ENCODE measurements around the gene MTRFR. TPM values are rescaled to one million over a fixed set of nuclear protein-coding genes. Genes with fewer than 3 reads are reported as not detected.
A peak's percentile ranks its signal among the peaks of the same experiment; 100 is the strongest.

Gene MTRFR
- total RNA-seq, 1 experiment from 2014 or later, result 21.0 TPM

GRCh38 chr12:123264642-123265041 lies 31.4 kb downstream of the MTRFR start:
- DNase-seq, result peak in 1 of 2 experiments; percentile 24

GRCh38 chr12:123265851-123266678 lies 32.8 kb downstream of the MTRFR start:
- H3K9me3 ChIP-seq, result no peaks in the 10 kb centered on the region
- DNase-seq, result no peak
- POLR2A ChIA-PET, result no interaction called here
- intact Hi-C loops (cut with micrococcal nuclease; ENCODE audit: unreplicated experiment), result no loop called here
- CTCF ChIA-PET, result no interaction called here
- Mint-ChIP-seq H3K27me3 (ENCODE audit: insufficient read depth, unreplicated experiment) (no peaks in the 10 kb centered on the region), H3K9me3 (ENCODE audit: unreplicated experiment) (no peaks in the 10 kb centered on the region), H3K27ac (ENCODE audit: unreplicated experiment) (no peak overlapping the region), H3K4me3 (ENCODE audit: unreplicated experiment) (no peak overlapping the region), H3K36me3 (ENCODE audit: insufficient read depth, unreplicated experiment) (peaks cover 65% of the 10 kb centered on the region), H3K4me1 (ENCODE audit: low read depth, unreplicated experiment) (no peaks in the 10 kb centered on the region)
- H3K4me3 ChIP-seq (ENCODE audit: low read depth, low read length), result no peak overlapping the region
- TF ChIP-seq CTCF (IDR thresholded peaks at IDR 0.05; ENCODE audit: insufficient read depth in 1 of 2, low read depth in 1 of 2, low read length in 1 of 2, severe bottlenecking in 1 of 2, unreplicated experiment in 1 of 2), result no peak
- peaks cover 1% of the 10 kb centered on the region; the same call in 1 of the 2 replicates for H3K36me3 ChIP-seq (ENCODE audit: control insufficient read depth, insufficient read depth, low read length)
- no peaks in the 10 kb centered on the region for H3K27me3 ChIP-seq (replicated peaks; ENCODE audit: control insufficient read depth, insufficient read depth, low read length)
- 0 out of 2 replicates have a peak, but pooled peaks cover 5% of the 10 kb centered on the region for H3K4me1 ChIP-seq
- BruUV-seq (replicated peaks), result no TSS peak

More at GRCh38 chr12:123264642-123265041, 31.4 kb downstream of the MTRFR start:
- Histone ChIP-seq H3K9me3 (no peaks in the 10 kb centered on the region), H3K36me3 (ENCODE audit: control insufficient read depth, insufficient read depth, low read length) (peaks cover 1% of the 10 kb centered on the region; the same call in 1 of the 2 replicates), H3K4me3 (ENCODE audit: low read depth, low read length) (no peak overlapping the region), H3K4me1 (no peaks in the 10 kb centered on the region), H3K27me3 (replicated peaks; ENCODE audit: control insufficient read depth, insufficient read depth, low read length) (no peaks in the 10 kb centered on the region)
- no TSS peak for BruUV-seq (replicated peaks)
- Mint-ChIP-seq H3K9me3 (ENCODE audit: unreplicated experiment) (no peaks in the 10 kb centered on the region), H3K4me3 (ENCODE audit: unreplicated experiment) (no peak overlapping the region), H3K36me3 (ENCODE audit: insufficient read depth, unreplicated experiment) (peaks cover 79% of the 10 kb centered on the region), H3K27ac (ENCODE audit: unreplicated experiment) (no peak overlapping the region), H3K27me3 (ENCODE audit: insufficient read depth, unreplicated experiment) (no peaks in the 10 kb centered on the region), H3K4me1 (ENCODE audit: low read depth, unreplicated experiment) (no peaks in the 10 kb centered on the region)
- ChIA-PET POLR2A (no interaction called here), CTCF (interaction anchor here (0.9 to 1.1 kb wide), 3 partner anchors 11 to 194 kb away, joined by 3 to 5 read pairs (median 4); partner anchors contain the start of gene SNRNP35)
- intact Hi-C loops (cut with micrococcal nuclease; ENCODE audit: unreplicated experiment), result no loop called here
- TF ChIP-seq CTCF (IDR thresholded peaks at IDR 0.05; ENCODE audit: insufficient read depth in 1 of 2, low read depth in 1 of 2, low read length in 1 of 2, severe bottlenecking in 1 of 2, unreplicated experiment in 1 of 2), result peak; percentile 7 to 37

DNA sequence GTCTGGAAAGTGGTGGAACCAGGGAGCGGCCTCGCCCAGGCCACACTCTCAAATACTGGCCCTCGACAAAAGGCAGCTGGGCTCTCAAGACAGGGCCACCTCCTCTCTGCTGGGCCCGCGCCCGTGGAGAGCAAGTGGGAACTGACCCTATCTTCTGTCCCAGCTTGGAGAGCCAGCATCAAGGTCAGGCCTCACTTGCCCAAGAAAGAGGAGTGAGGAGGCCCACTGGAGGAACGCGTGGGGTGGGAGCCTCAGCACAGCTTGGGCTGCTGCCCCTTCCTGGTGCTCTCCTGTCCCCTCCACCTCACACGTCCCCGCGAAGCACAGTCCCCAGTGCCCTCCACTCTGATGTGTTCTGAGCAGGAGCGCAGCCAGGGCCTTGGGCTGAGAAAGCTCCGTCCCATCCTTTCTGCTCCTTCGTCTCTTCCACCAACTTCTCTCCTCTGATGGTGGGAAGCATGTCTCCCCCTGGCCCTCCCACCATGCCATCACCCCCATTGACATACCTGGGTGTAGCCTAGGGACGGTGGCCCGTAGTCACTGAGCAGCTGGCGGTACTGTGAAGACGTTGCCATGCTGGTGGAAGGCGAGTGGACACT lies 33.5 kb downstream of the MTRFR start:
- TF ChIP-seq CTCF (IDR thresholded peaks at IDR 0.05; ENCODE audit: insufficient read depth in 1 of 2, low read depth in 1 of 2, low read length in 1 of 2, severe bottlenecking in 1 of 2, unreplicated experiment in 1 of 2), result no peak
- no TSS peak for BruUV-seq (replicated peaks)
- POLR2A ChIA-PET, result no interaction called here
- Mint-ChIP-seq H3K27ac (ENCODE audit: unreplicated experiment) (no peak overlapping the region), H3K9me3 (ENCODE audit: unreplicated experiment) (no peaks in the 10 kb centered on the region), H3K27me3 (ENCODE audit: insufficient read depth, unreplicated experiment) (no peaks in the 10 kb centered on the region), H3K36me3 (ENCODE audit: insufficient read depth, unreplicated experiment) (peaks cover 57% of the 10 kb centered on the region), H3K4me1 (ENCODE audit: low read depth, unreplicated experiment) (no peaks in the 10 kb centered on the region), H3K4me3 (ENCODE audit: unreplicated experiment) (no peak overlapping the region)
- H3K4me1 ChIP-seq, result 0 out of 2 replicates have a peak, but pooled peaks cover 5% of the 10 kb centered on the region
- no peak for DNase-seq
- no peaks in the 10 kb centered on the region for H3K27me3 ChIP-seq (replicated peaks; ENCODE audit: control insufficient read depth, insufficient read depth, low read length)
- H3K4me3 ChIP-seq (ENCODE audit: low read depth, low read length), result no peak overlapping the region
- no peaks in the 10 kb centered on the region for H3K9me3 ChIP-seq
- CTCF ChIA-PET, result no interaction called here
- H3K36me3 ChIP-seq (ENCODE audit: control insufficient read depth, insufficient read depth, low read length), result peaks cover 1% of the 10 kb centered on the region; the same call in 1 of the 2 replicates
- intact Hi-C loops (cut with micrococcal nuclease; ENCODE audit: unreplicated experiment), result no loop called here
